GM12801 (cell line): ENCODE data around the gene GAS2L1.

ENCODE experiments used
- CTCF ChIP-seq: IDR thresholded peaks from one replicate; pipeline ENCODE4 v1.5.1; 2011; ENCODE audit warnings: control low read depth; ENCODE audit not compliant: insufficient read length; ENCODE audit errors: extremely low read depth

GAS2L1 gene

GRCh38 chr22:29284196-29284595 lies 22.3 kb upstream of the GAS2L1 start:
- no peak for TF ChIP-seq CTCF

GRCh38 chr22:29288837-29289236 lies 17.6 kb upstream of the GAS2L1 start:
- no peak for TF ChIP-seq CTCF

GRCh38 chr22:29290061-29290460 lies 16.4 kb upstream of the GAS2L1 start:
- TF ChIP-seq CTCF: no peak

GRCh38 chr22:29291215-29291614 lies 15.2 kb upstream of the GAS2L1 start:
- no peak for TF ChIP-seq CTCF

GRCh38 chr22:29292379-29292778 lies 14.1 kb upstream of the GAS2L1 start:
- no peak for TF ChIP-seq CTCF

- TF ChIP-seq CTCF: no peak
Observed at GRCh38 chr22:29298641-29299040, 7.8 kb upstream of the GAS2L1 start.

- no peak for TF ChIP-seq CTCF
Observed at GRCh38 chr22:29299136-29299900, 7.1 kb upstream of the GAS2L1 start.
